SH-SY5Y (cell line): ENCODE data around the gene GPC3.

Experiments
- GATA2 ChIP-seq: IDR thresholded peaks from 2 replicates; pipeline ENCODE4 v1.6.1; 2011; ENCODE audit warnings: mild to moderate bottlenecking, low read depth, low read length
- GATA3 ChIP-seq: IDR thresholded peaks from 2 replicates; pipeline ENCODE4 v1.6.1; 2011; ENCODE audit warnings: low read depth, mild to moderate bottlenecking, low read length, moderate library complexity

GRCh38 chrX:133593531-133593930, 391.9 kb downstream of the GPC3 start:
- TF ChIP-seq GATA2: no peak
- no peak for TF ChIP-seq GATA3
